Epithelial cell of prostate (primary cell): ENCODE results near the gene SSR3.
"Not testable (repeated sequence)": the region's sequence is repeated elsewhere in the genome, so short reads cannot be mapped to it uniquely, and the experiment has no call there.

Source experiments
- DNase-seq: peaks from one replicate; pipeline ENCODE4 v3.0.0-alpha.2; 2011; ENCODE audit warnings: low read depth, low spot score
- H3K27ac ChIP-seq: fragments of 450-650 bp; 2 replicates; pipeline ENCODE4 v1.5.1; 2017; ENCODE audit warnings: mild to moderate bottlenecking

Gene SSR3

GRCh38 chr3:156576651-156577348 is 21.9 kb upstream of the SSR3 start:
- no peak overlapping the region for H3K27ac ChIP-seq
- DNase-seq = no peak

DNA sequence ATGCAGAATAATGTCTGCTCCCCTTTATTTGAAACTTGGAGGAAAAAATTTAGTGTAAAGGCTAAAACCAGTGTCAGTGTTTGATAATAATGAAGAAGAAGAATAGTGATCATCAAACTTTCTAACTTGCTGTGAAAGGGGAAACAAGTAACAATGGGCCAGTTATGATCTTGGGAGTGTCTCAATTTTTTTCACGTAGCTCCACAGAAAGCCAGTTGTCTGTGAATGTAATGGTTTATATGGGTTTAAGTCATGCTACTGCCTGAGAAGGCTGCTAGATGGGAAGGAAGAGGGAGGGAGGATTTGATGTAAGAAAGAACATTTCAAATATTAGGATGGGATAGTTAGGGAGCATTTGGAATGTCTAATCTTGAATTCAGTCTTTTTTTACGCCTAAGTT is 21.1 kb upstream of the SSR3 start:
- H3K27ac ChIP-seq = no peak overlapping the region
- DNase-seq = no peak

DNA sequence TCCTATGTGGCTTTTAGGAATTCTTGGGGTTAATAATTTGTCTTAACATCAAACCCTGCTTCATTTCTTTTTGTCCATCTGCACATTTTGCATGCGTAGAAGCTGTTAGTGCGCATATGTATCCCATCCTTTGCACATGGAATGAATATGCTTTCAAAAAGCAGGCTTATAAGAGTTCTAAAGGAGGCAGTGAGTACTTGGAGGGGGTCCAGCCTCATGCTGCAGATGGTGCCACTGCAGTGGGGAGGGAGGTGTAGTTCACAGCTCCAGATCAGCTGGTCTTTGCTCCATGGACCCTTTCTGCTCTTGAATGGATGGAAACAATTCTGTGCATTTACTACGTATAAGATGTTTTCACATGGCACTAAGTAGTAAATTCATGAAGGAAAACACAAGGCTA is 20.7 kb upstream of the SSR3 start:
- no peak overlapping the region for H3K27ac ChIP-seq
- no peak for DNase-seq

DNA sequence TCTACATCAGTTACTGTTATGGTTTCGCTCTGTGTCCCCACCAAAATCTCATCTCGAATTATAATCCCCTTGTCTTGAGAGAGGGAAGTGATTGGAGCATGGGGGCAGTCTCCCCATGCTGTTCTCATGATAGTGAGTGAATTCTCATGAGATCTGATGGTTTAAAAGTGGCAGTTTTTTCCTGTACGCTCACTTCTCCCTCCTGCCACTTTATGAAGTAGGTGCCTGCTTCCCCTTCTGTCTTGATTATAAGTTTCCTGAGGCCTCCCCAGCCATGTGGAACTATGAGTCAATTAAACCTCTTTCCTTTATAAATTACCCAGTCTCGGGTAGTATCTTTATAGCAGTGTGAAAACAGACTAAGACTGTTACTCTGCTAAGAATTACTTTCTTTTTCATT is 15.0 kb upstream of the SSR3 start:
- not testable (repeated sequence) for H3K27ac ChIP-seq, DNase-seq

DNA sequence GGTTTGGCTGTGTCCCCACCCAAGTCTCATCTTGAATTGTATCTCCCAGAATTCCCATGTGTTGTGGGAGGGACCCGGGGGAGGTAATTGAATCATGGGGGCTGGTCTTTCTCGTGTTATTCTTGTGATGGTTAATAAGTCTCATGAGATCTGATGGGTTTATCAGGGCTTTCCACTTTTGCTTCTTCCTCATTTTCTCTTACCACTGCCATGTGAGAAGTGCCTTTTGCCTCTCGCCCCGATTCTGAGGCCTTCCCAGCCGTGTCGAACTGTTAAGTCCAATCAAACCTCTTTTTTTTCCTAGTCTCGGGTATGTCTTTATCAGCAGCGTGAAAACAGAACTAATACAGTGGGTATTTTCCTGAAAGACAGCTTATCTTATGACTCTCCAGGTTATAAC is 14.1 kb upstream of the SSR3 start:
- H3K27ac ChIP-seq, DNase-seq: not testable (repeated sequence)

DNA sequence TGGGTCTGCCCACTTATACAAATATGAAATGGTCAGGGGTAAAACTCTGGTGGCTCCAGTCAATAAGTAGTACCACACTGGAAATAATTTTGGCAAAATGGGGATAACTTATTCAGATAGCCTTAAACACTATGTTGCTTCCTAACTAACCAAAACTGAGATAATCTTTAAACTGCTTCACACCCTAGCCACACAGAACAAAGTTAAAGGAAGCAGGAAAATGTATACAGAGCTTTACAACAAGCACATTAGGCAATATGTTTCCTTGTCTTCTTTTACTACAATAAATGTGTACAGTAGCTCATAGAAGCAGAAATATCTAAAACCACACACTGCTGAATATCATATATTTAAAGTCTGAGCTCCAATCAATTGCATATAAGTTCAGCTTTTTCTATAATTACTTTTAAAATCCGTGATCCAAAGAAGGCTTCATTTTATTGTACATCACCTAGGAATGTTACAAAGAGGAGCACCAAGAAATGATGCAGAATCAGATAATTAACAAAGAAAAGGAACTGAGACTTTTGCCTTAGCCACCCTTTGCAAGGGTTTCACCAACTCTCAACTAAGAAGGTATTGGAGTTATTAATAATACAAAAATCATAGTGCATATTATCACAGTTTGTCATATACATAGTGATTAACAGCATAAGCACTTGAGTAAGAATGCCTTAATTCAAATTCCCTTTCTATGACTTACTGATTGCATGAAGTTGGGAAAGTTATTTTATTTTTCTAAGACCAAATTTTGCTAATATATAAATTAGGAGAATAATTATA is 9.2 kb upstream of the SSR3 start:
- DNase-seq = no peak
- no peak overlapping the region for H3K27ac ChIP-seq

DNA sequence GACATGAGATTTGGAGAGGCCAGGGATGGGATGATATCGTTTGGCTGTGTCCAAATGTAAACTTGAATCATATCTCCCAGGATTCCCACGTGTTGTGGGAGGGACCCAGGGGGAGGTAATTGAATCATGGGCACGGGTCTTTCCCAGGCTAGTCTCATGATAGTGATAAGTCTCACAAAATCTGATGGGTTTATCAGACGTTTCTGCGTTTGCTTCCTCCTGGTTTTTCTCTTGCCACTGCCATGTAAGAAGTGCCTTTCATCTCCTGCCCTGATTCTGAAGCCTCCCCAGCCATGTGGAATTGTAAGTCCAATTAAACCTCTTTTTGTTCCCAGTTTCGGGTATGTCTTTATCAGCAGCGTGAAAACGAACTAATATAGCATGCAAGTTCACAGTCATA is 7.6 kb upstream of the SSR3 start:
- H3K27ac ChIP-seq, DNase-seq: not testable (repeated sequence)

- no peak for DNase-seq
- no peak overlapping the region for H3K27ac ChIP-seq
Observed at GRCh38 chr3:156561533-156561932, 6.6 kb upstream of the SSR3 start.

DNA sequence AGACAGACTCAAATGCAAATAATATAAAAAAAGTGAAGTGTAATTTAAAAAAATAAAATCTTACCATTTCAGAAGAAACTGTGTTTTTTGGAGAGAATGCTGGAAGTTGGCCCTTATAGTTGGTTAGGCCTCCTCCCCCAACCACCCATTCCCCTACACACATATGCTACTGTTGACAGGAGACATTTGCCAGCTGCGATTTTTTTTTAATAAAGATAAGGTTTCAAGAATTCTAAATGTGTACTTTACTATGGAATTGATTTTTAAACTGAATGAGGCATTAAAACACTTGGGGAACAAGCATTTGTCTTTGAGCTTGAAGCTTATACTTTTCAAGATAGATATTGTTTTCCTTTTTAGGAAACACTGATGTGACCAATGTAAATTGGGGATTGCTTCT is 4.4 kb upstream of the SSR3 start:
- H3K27ac ChIP-seq = no peak overlapping the region
- no peak for DNase-seq

DNA sequence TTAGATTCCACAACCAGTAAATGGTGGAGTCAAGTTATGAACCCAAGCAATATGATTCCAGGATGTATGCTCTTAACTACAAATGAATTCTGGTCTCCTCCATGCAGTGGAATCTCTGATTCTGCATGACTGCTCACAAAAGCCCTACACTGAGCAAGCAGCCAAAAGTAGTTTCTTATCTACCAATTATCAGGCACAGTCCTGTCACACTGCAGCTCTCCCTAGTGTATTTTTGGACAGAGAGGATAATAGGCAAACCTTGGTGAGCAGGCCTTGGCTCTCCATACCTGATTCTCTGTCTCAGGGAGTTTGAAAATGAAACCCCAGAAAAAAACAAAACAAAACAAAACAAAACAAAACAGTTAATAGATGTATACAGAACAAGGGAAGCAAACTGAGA is 3.5 kb upstream of the SSR3 start:
- no peak overlapping the region for H3K27ac ChIP-seq
- no peak for DNase-seq

GRCh38 chr3:156554515-156554841 is 439 bp downstream of the SSR3 start:
- peak overlapping the region; percentile 92 for H3K27ac ChIP-seq
- no peak for DNase-seq

- peak overlapping the region; percentile 92 for H3K27ac ChIP-seq
- no peak for DNase-seq
Observed at GRCh38 chr3:156553705-156554356, 1.1 kb downstream of the SSR3 start.

GRCh38 chr3:156552973-156553372 is 1.9 kb downstream of the SSR3 start:
- peak overlapping the region; percentile 92 for H3K27ac ChIP-seq

GRCh38 chr3:156551746-156552145 is 3.2 kb downstream of the SSR3 start:
- H3K27ac ChIP-seq = peak overlapping the region; percentile 92
- DNase-seq = peak; percentile 27

More at GRCh38 chr3:156552973-156553372, 1.9 kb downstream of the SSR3 start:
- DNase-seq = no peak

DNA sequence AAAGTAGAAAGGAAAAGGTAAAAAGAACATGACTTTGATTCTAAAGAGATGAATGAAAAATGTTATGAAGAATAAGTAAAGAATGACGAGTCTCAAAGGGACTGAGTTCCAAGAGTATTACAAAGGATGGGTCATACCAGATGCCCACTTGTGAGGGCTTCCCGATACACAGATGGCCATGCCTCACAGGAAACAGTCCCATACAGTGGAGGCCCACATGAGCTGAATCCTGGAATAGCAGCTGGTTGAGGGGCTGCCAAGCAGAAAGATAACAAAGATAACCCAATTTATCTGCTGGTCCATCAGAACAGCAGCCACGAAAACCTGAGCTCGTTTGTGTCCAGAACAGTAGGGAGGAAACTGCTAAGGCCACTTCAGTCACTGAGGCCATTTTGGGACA is 3.7 kb downstream of the SSR3 start:
- H3K27ac ChIP-seq = peak overlapping the region; percentile 92
- no peak for DNase-seq

DNA sequence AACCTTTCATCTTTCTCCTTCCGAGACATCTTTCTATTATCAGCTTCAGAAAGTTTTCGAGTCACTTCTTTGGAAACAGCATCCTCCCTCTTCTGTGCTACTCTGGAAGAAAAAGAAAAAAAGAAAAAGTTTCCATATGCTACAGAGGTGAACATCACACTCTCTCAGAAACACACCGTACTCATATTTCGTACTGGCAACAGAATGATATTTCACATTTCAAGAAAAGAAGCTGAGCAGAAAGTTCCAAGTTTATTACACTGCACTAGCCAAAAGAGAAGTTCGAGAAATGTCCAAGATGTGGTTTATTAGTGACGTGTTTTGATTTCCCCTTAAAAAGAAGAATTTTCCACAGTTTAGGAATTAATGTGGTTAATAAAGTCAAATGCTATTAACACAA is 6.0 kb downstream of the SSR3 start:
- DNase-seq = no peak
- peak overlapping the region; percentile 92 for H3K27ac ChIP-seq

DNA sequence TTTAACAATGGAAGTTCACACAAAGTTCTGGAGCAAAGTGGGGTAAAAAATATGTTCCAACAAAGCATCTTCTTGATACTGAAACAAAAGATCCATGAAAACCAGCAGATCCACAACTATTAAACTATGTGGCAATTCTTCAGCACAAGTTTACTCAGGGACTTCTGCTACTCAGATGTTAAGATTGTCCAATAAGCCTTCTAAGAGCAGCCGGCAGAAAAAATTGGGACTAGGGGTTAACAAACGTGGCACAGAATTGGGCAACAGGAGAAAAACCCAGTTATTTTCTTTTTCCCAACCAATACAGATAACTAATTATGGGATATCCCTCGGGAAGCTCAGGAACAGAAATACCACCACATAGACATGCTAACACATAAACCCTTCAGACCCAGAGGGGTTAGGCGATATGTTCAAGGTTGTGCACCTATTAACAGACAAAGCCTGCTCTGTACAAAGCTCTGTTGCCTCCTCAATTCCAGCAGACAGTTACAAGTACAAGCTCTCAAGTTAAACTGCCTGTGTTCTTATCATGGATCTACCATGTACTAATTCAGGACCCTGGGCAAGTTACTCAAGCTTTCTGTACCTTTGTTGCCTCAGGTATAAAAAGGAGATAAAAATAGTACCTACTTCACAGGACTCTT is 6.8 kb downstream of the SSR3 start:
- peak overlapping the region; percentile 92 for H3K27ac ChIP-seq
- no peak for DNase-seq

DNA sequence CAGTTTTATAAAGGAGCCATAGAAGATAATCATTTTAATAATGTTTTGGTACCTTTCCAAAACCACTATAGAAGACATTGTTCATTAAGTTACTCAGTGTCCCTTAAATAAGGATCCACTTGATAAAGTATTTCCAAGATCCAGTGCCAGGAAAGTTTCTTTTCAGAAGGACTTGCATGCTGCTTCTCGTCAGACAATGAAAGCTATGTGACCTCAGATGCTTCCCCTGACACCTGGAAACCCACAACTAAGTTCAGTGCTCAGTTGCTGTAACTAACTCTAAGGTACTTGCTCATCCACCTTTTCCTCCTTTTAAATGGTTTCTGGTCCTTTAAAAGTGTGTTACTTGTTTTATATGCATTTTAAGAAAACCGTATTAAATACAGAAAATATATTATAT is 7.3 kb downstream of the SSR3 start:
- peak overlapping the region; percentile 92 for H3K27ac ChIP-seq
- DNase-seq = peak; percentile 22

DNA sequence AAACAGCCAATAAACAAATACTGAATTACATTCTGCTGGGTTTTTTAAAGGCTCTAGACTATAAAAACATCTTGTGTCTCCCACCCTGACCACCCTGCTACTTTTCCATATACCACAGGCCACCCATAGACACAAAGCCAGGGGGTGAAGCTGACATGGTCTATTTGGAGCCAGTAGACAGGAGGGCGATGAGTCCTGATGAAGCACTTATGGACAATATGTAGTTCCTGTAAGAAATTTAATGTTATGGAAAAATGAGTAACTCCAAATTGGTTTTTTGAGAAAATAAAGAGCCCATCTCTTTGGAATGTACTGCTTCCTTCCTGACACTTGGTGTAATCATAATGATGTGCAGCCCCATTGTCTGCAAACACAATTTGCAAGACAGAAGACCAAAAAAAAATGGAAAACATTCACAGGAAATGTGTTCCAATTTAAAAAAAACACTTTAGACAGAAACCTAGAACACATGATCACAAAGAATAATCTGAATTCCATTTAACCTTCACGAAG is 11.8 kb downstream of the SSR3 start:
- no peak for DNase-seq
- H3K27ac ChIP-seq = no peak overlapping the region

DNA sequence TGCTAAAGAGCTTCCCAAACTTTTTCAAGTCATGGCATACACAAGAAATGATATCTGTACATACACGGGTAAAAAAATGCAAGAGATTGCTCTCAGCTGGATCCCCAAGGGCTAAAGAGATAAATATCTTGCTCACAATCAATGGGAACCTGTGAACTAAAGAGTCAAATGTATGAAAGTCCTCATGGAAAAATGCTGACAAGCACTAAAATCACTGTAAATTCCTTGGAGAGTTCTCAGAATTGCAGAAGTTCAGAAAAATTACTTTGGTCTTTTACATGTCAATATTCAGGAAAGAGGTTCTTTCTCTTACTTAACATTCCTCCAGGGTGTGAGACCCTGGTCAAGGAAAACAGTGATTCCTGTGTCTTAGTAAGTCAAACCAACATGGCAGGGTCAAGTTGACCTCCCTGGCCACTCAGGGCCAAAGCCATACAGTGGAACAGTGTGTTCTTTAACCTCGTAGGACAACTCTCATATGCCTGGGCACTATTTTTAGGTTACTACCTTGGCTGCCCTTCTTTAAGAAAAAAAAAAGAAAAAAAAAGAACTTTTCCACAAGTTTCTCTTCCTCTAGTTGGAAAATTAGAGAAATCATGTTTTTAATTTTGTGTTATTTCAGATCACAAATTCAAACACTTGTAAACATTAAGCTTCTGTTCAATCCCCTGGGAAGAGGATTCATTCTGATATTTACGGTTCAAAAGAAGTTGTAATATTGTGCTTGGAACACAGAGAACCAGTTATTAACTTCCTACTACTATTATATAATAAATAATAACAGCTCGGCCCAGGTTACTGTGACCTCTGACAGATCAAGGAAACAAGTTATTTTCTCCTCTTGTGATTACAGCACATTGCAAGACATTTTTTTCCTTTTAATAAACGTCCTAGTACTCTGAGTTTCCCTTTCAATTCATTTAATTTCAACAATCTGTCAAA is 12.5 kb downstream of the SSR3 start:
- DNase-seq = no peak
- H3K27ac ChIP-seq = peak overlapping the region; percentile 3
